Cardiac fibroblast (primary cell): Measurements from ENCODE around the gene PTCD3.

Experiments
- DNase-seq, 2 donors: peaks; one replicate each; pipeline versions ENCODE4 v3.0.0 to v3.0.0-alpha.2; 2010; ENCODE audit warnings: low read depth in 2 of 2
- H3K4me3 ChIP-seq, 2 donors: replicated peaks in 1 of 2; 1 replicate in 1 of 2; 2 replicates in 1 of 2; pipeline ENCODE4 v1.5.1; 2011; ENCODE audit warnings: low read depth in 2 of 2, low read length in 2 of 2, mild to moderate bottlenecking in 2 of 2, moderate library complexity in 1 of 2
- CTCF ChIP-seq: IDR thresholded peaks from one replicate; pipeline ENCODE4 v1.5.1; 2011; ENCODE audit warnings: low read depth, mild to moderate bottlenecking, low read length, inconsistent platforms

The PTCD3 gene

GRCh38 chr2:86066915-86067314 lies 39.1 kb upstream of the PTCD3 start:
- H3K4me3 ChIP-seq, result no peak overlapping the region
- no peak for DNase-seq
- no peak for TF ChIP-seq CTCF

- H3K4me3 ChIP-seq, result no peak overlapping the region
- TF ChIP-seq CTCF, result no peak
- DNase-seq, result peak; percentile 7 to 37
These were observed 37.9 kb upstream of the PTCD3 start for GRCh38 chr2:86068136-86068588.

- H3K4me3 ChIP-seq, result no peak overlapping the region
- DNase-seq, result no peak
- TF ChIP-seq CTCF, result no peak
These were observed 37.4 kb upstream of the PTCD3 start for GRCh38 chr2:86068648-86069047.

- DNase-seq, result no peak
- H3K4me3 ChIP-seq, result no peak overlapping the region
- no peak for TF ChIP-seq CTCF
These were observed 36.8 kb upstream of the PTCD3 start for GRCh38 chr2:86069091-86069685.

GRCh38 chr2:86069783-86070339 lies 36.2 kb upstream of the PTCD3 start:
- H3K4me3 ChIP-seq, result no peak overlapping the region
- TF ChIP-seq CTCF, result no peak

GRCh38 chr2:86070868-86071267 lies 35.2 kb upstream of the PTCD3 start:
- no peak for TF ChIP-seq CTCF
- H3K4me3 ChIP-seq, result no peak overlapping the region
- no peak for DNase-seq

More at GRCh38 chr2:86069783-86070339, 36.2 kb upstream of the PTCD3 start:
- DNase-seq, result no peak

GRCh38 chr2:86072271-86072858 lies 33.7 kb upstream of the PTCD3 start:
- DNase-seq, result peak; percentile 57 to 84
- no peak for TF ChIP-seq CTCF
- no peak overlapping the region for H3K4me3 ChIP-seq
